Activated B cell treated with CpG ODN at 0.5 μM for 24 hours (primary cell): ENCODE measurements around the gene ADAMTS17. TPM values are rescaled to one million over a fixed set of nuclear protein-coding genes. Genes with fewer than 3 reads are reported as not detected.

Experiments
- ATAC-seq: fragments of 200-7000 bp; cut with Tn5 transposase; one replicate; pipeline ENCODE4 v1.10.0; 2021; ENCODE audit warnings: low read depth, mild to moderate bottlenecking, moderate library complexity
- CTCF ChIA-PET: fragments of 350-600 bp; sonication (Branson Sonifier 250); formaldehyde crosslinking; loops from one replicate; lab custom pipeline; 2021; ENCODE audit warnings: antibody characterized with exemption; lab: Charles Lee
- POLR2A ChIA-PET: fragments of 350-600 bp; sonication (Branson Sonifier 250); formaldehyde crosslinking; loops from one replicate; lab custom pipeline; 2021; ENCODE audit warnings: antibody characterized with exemption; lab: Charles Lee
- DNase-seq: peaks from one replicate; pipeline ENCODE4 v3.0.0; 2022
- H3K27ac Mint-ChIP-seq: one replicate; pipeline ENCODE4 v1.8.0; 2020; ENCODE audit warnings: mixed read lengths
- H3K27me3 Mint-ChIP-seq: one replicate; pipeline ENCODE4 v1.8.0; 2021; ENCODE audit warnings: mixed read lengths
- H3K36me3 Mint-ChIP-seq: one replicate; pipeline ENCODE4 v1.8.0; 2021; ENCODE audit warnings: low read depth, mixed read lengths
- H3K4me1 Mint-ChIP-seq: one replicate; pipeline ENCODE4 v1.8.0; 2021; ENCODE audit warnings: mixed read lengths
- H3K4me3 Mint-ChIP-seq: one replicate; pipeline ENCODE4 v1.8.0; 2020; ENCODE audit warnings: mild to moderate bottlenecking, mixed read lengths
- H3K9me3 Mint-ChIP-seq: one replicate; pipeline ENCODE4 v1.8.0; 2020; ENCODE audit warnings: mixed read lengths
- intact Hi-C: fragments of 100-400 bp; cut with micrococcal nuclease; formaldehyde crosslinking; loops from one replicate; pipeline ENCODE4 v1.15.1; 2024
- total RNA-seq: library from RNA; stranded (reverse); gene quantifications from 2 replicates; pipeline ENCODE4 v1.2.3, GENCODE V29; 2022
- TF ChIP-seq, protein P1 (sequence below): fragments of 200-600 bp; IDR thresholded peaks from one replicate; pipeline ENCODE4 v1.8.0; 2022; ENCODE audit warnings: antibody characterized with exemption, mild to moderate bottlenecking

ADAMTS17 gene
- total RNA-seq, 1 donor from 2014 or later: 1.6 TPM

DNA sequence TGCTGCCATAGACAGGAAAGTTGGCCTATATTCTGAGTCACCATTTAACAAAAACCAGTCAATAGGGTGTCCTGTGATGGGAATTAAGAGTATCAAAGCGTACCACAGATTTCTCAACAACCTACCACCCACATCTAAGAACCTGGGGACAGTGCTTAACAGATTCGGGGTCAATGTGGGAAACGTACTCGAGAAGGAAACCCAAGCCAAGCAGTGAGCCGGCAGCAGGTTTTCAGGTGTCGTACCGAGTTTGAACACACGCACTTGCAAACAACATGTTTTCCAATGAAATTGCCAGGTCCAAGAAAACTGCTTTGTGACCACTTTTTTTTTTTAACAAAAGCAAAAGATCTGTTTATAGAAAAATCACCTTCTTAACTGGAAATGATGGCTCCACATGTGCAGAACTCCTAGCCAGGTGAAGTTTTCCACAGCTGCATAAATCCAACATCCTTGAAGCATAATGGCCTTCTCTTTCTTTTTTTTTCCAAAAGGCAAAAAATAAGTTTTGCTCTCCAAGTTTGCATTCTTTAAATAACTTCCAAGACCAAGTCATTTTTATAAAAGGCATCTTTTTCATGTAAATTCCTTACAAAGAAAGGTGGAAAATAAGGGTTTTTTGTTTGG, 45.7 kb downstream of the ADAMTS17 start:
- no peak for ATAC-seq
- peaks cover 12% of the 10 kb centered on the region for H3K9me3 Mint-ChIP-seq
- intact Hi-C loops: no loop called here
- no peaks in the 10 kb centered on the region for H3K36me3 Mint-ChIP-seq
- POLR2A ChIA-PET: no interaction called here
- TF ChIP-seq, protein P1, sequence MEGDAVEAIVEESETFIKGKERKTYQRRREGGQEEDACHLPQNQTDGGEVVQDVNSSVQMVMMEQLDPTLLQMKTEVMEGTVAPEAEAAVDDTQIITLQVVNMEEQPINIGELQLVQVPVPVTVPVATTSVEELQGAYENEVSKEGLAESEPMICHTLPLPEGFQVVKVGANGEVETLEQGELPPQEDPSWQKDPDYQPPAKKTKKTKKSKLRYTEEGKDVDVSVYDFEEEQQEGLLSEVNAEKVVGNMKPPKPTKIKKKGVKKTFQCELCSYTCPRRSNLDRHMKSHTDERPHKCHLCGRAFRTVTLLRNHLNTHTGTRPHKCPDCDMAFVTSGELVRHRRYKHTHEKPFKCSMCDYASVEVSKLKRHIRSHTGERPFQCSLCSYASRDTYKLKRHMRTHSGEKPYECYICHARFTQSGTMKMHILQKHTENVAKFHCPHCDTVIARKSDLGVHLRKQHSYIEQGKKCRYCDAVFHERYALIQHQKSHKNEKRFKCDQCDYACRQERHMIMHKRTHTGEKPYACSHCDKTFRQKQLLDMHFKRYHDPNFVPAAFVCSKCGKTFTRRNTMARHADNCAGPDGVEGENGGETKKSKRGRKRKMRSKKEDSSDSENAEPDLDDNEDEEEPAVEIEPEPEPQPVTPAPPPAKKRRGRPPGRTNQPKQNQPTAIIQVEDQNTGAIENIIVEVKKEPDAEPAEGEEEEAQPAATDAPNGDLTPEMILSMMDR: no peak
- no peak overlapping the region for H3K27ac Mint-ChIP-seq
- CTCF ChIA-PET: no interaction called here
- H3K4me3 Mint-ChIP-seq: no peak overlapping the region
- no peak for DNase-seq
- H3K4me1 Mint-ChIP-seq: no peaks in the 10 kb centered on the region
- no peaks in the 10 kb centered on the region for H3K27me3 Mint-ChIP-seq

DNA sequence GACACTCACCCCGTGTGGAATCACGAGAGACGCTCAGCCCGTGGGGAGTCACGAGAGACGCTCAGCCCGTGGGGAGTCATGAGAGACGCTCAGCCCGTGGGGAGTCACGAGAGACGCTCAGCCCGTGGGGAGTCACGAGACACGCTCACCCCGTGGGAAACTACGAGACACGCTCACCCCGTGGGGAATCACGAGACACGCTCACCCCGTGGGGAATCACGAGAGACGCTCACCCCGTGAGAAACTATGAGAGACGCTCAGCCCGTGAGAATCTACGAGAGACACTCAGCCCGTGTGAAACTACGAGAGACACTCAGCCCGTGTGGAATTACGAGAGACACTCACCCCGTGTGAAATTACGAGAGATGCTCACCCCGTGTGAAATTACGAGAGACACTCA, 49.8 kb downstream of the ADAMTS17 start:
- ChIA-PET CTCF (no interaction called here), POLR2A (no interaction called here)
- intact Hi-C loops: no loop called here
- Mint-ChIP-seq H3K4me1 (no peaks in the 10 kb centered on the region), H3K9me3 (peaks cover 17% of the 10 kb centered on the region), H3K36me3 (no peaks in the 10 kb centered on the region), H3K27me3 (peaks cover 3% of the 10 kb centered on the region), H3K4me3 (no peak overlapping the region), H3K27ac (no peak overlapping the region)
- TF ChIP-seq, protein P1: no peak
- ATAC-seq (no peak), DNase-seq (no peak)

- ChIA-PET POLR2A (no interaction called here), CTCF (no interaction called here)
- no peaks in the 10 kb centered on the region for H3K36me3 Mint-ChIP-seq
- H3K9me3 Mint-ChIP-seq: peaks cover 17% of the 10 kb centered on the region
- TF ChIP-seq, protein P1: no peak
- ATAC-seq (no peak), DNase-seq (no peak)
- H3K4me1 Mint-ChIP-seq: no peaks in the 10 kb centered on the region
- intact Hi-C loops: no loop called here
- peaks cover 3% of the 10 kb centered on the region for H3K27me3 Mint-ChIP-seq
- H3K27ac Mint-ChIP-seq: no peak overlapping the region
- no peak overlapping the region for H3K4me3 Mint-ChIP-seq
Observed at GRCh38 chr15:100291106-100291505, 50.7 kb downstream of the ADAMTS17 start.

DNA sequence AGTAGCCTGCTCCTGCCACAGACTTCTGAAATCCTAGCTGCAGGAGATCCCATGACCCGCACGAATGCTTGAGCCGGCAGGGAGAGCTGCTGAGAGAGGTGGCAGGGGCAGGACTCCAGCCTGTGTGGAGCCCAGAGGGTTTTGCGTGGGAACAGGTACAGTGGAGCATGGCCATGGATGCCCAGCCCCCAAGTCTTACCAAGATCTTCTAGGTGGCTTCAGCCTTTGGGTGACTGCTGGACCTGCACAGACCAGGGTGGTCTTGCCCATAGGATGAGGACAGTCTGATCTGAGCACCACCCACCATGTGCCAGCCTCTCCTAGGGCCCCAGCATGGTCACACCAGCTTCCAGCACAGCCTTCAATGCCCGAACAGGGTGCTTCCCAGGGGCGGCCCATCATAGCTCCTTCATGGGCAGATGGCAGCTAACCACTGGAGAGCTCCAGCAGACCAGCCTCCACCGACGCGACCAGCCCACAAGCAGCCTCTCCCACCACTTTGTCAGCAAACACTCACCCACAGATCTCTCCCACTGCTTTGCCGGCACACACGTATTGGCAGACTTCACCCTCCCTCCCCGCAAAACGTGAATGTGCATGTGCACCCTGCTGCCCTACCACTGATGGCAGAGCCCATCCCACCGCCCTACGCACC, 56.0 kb downstream of the ADAMTS17 start:
- CTCF ChIA-PET: no interaction called here
- TF ChIP-seq, protein P1: no peak
- Mint-ChIP-seq H3K36me3 (no peaks in the 10 kb centered on the region), H3K4me3 (no peak overlapping the region), H3K4me1 (no peaks in the 10 kb centered on the region), H3K9me3 (peaks cover 6% of the 10 kb centered on the region), H3K27ac (no peak overlapping the region), H3K27me3 (peaks cover 3% of the 10 kb centered on the region)
- DNase-seq (no peak), ATAC-seq (no peak)
- intact Hi-C loops: no loop called here
- POLR2A ChIA-PET: no interaction called here

- H3K27ac Mint-ChIP-seq: no peak overlapping the region
Observed at GRCh38 chr15:100284701-100285100, 57.1 kb downstream of the ADAMTS17 start.

More at GRCh38 chr15:100284701-100285100, 57.1 kb downstream of the ADAMTS17 start:
- H3K27me3 Mint-ChIP-seq: peaks cover 3% of the 10 kb centered on the region
- intact Hi-C loops: no loop called here
- H3K9me3 Mint-ChIP-seq: peaks cover 4% of the 10 kb centered on the region
- H3K4me3 Mint-ChIP-seq: no peak overlapping the region
- no peak for DNase-seq
- no peaks in the 10 kb centered on the region for H3K4me1 Mint-ChIP-seq
- CTCF ChIA-PET: no interaction called here
- POLR2A ChIA-PET: no interaction called here
- ATAC-seq: no peak
- TF ChIP-seq, protein P1: no peak
- H3K36me3 Mint-ChIP-seq: no peaks in the 10 kb centered on the region
